Activated CD4-positive, alpha-beta T cell treated with anti-CD3 and anti-CD28 coated beads, Interleukin-2, amount 50 U/mL, for 48 hours (primary cell): ENCODE data around the gene CTAGE8.
"Not testable (repeated sequence)": the region's sequence is repeated elsewhere in the genome, so short reads cannot be mapped to it uniquely, and the experiment has no call there.

Experiments
- DNase-seq, 2 experiments: peaks; one replicate each; pipeline ENCODE4 v3.0.0-alpha.2; 2020

CTAGE8 gene

GRCh38 chr7:144269188-144269587 lies at the start of gene CTAGE8:
Gene CTAGE8, minus strand, starts transcription at chr7:144269288. Its CDS starts 38 bp downstream, at chr7:144269250.
- DNase-seq: not testable (repeated sequence)

GRCh38 chr7:144317537-144317936 lies 48.4 kb upstream of the CTAGE8 start:
- not testable (repeated sequence) for DNase-seq

GRCh38 chr7:144311872-144312469 lies 42.9 kb upstream of the CTAGE8 start, which contains the start of gene OR2A1:
Gene OR2A1, plus strand, starts transcription at chr7:144312419. Its CDS starts 5,706 bp downstream, at chr7:144318125.
- DNase-seq: not testable (repeated sequence)

- DNase-seq: not testable (repeated sequence)
These were observed 42.1 kb upstream of the CTAGE8 start for GRCh38 chr7:144311218-144311617.

- DNase-seq: not testable (repeated sequence)
These were observed 40.6 kb upstream of the CTAGE8 start for GRCh38 chr7:144309702-144310101.

GRCh38 chr7:144305156-144305555 lies 36.1 kb upstream of the CTAGE8 start:
- DNase-seq: not testable (repeated sequence)

GRCh38 chr7:144303607-144304006 lies 34.5 kb upstream of the CTAGE8 start:
- DNase-seq: not testable (repeated sequence)

GRCh38 chr7:144302578-144303303 lies 33.7 kb upstream of the CTAGE8 start:
- DNase-seq: not testable (repeated sequence)

- not testable (repeated sequence) for DNase-seq
These were observed 24.9 kb upstream of the CTAGE8 start for GRCh38 chr7:144293794-144294499.

GRCh38 chr7:144292384-144293161 lies 23.5 kb upstream of the CTAGE8 start:
- not testable (repeated sequence) for DNase-seq

- DNase-seq: not testable (repeated sequence)
These were observed 22.5 kb upstream of the CTAGE8 start for GRCh38 chr7:144291607-144292006.

- not testable (repeated sequence) for DNase-seq
These were observed 18.2 kb upstream of the CTAGE8 start for GRCh38 chr7:144287171-144287784.

GRCh38 chr7:144283716-144284115 lies 14.6 kb upstream of the CTAGE8 start:
- not testable (repeated sequence) for DNase-seq

- DNase-seq: not testable (repeated sequence)
These were observed 13.4 kb upstream of the CTAGE8 start for GRCh38 chr7:144282490-144282889.

GRCh38 chr7:144281981-144282380 lies 12.9 kb upstream of the CTAGE8 start:
- DNase-seq: not testable (repeated sequence)

GRCh38 chr7:144280010-144280409 lies 10.9 kb upstream of the CTAGE8 start:
- DNase-seq: not testable (repeated sequence)

GRCh38 chr7:144275281-144275680 lies 6.2 kb upstream of the CTAGE8 start:
- DNase-seq: not testable (repeated sequence)

GRCh38 chr7:144264692-144265091 lies 4.4 kb downstream of the CTAGE8 start, which contains the start of gene OR2A7:
Gene OR2A7, minus strand, starts transcription at chr7:144264792. Its CDS starts 5,164 bp downstream, at chr7:144259628.
- DNase-seq: not testable (repeated sequence)

- DNase-seq: not testable (repeated sequence)
These were observed 7.0 kb downstream of the CTAGE8 start for GRCh38 chr7:144262128-144262527.

GRCh38 chr7:144259067-144259466 lies 10.0 kb downstream of the CTAGE8 start:
- not testable (repeated sequence) for DNase-seq

- no peak for DNase-seq
These were observed 13.0 kb downstream of the CTAGE8 start for GRCh38 chr7:144256112-144256511.

GRCh38 chr7:144255471-144255897 lies 13.6 kb downstream of the CTAGE8 start:
- no peak for DNase-seq
